HUES6 (cell line): Measurements from ENCODE around the gene ZNF766.

ENCODE experiments used
- H3K27ac ChIP-seq: 2 replicates; pipeline ENCODE4 v1.7.0; 2013; ENCODE audit warnings: low read depth, mild to moderate bottlenecking, low read length, inconsistent platforms
- H3K27me3 ChIP-seq: 2 replicates; pipeline ENCODE4 v1.6.1; 2013; ENCODE audit warnings: low read length; ENCODE audit not compliant: control insufficient read depth, insufficient read depth
- H3K36me3 ChIP-seq: 2 replicates; pipeline ENCODE4 v1.6.1; 2013; ENCODE audit warnings: low read length; ENCODE audit not compliant: control insufficient read depth, insufficient read depth
- H3K4me1 ChIP-seq: 2 replicates; pipeline ENCODE4 v1.6.1; 2013; ENCODE audit warnings: low read length; ENCODE audit not compliant: control insufficient read depth, insufficient read depth
- H3K4me3 ChIP-seq: 2 replicates; pipeline ENCODE4 v1.5.1; 2013; ENCODE audit warnings: low read depth, low read length
- H3K9ac ChIP-seq: one replicate; pipeline ENCODE4 v1.6.1; 2013; ENCODE audit warnings: mild to moderate bottlenecking, low read length
- H3K9me3 ChIP-seq: 2 replicates; pipeline ENCODE4 v1.6.1; 2013; ENCODE audit warnings: low read depth, low read length; ENCODE audit not compliant: control insufficient read depth, insufficient read depth

The ZNF766 gene

GRCh38 chr19:52269338-52270261 is at the start of gene ZNF766:
Gene ZNF766, plus strand, starts transcription at chr19:52269587. Its CDS starts 27 bp downstream, at chr19:52269614.
- H3K9me3 ChIP-seq: peaks cover 12% of the 10 kb centered on the region; the same call in 1 of the 2 replicates
- peak within 1 kb of the TSS; percentile 99 for H3K9ac ChIP-seq
- no peaks in the 10 kb centered on the region; the same call in 1 of the 2 replicates for H3K4me1 ChIP-seq
- H3K36me3 ChIP-seq: peaks cover 32% of the 10 kb centered on the region
- H3K27me3 ChIP-seq: no peaks in the 10 kb centered on the region
- peak within 1 kb of the TSS; percentile 98 for H3K27ac ChIP-seq
- peak within 1 kb of the TSS; percentile 99 for H3K4me3 ChIP-seq

- no peak overlapping the region for H3K9ac ChIP-seq
- H3K9me3 ChIP-seq: no peaks in the 10 kb centered on the region
- H3K27me3 ChIP-seq: no peaks in the 10 kb centered on the region
- H3K27ac ChIP-seq: no peak overlapping the region
- no peaks in the 10 kb centered on the region for H3K4me1 ChIP-seq
- peaks cover 100% of the 10 kb centered on the region for H3K36me3 ChIP-seq
- no peak overlapping the region for H3K4me3 ChIP-seq
Observed at GRCh38 chr19:52219611-52220010, 49.8 kb upstream of the ZNF766 start.

DNA sequence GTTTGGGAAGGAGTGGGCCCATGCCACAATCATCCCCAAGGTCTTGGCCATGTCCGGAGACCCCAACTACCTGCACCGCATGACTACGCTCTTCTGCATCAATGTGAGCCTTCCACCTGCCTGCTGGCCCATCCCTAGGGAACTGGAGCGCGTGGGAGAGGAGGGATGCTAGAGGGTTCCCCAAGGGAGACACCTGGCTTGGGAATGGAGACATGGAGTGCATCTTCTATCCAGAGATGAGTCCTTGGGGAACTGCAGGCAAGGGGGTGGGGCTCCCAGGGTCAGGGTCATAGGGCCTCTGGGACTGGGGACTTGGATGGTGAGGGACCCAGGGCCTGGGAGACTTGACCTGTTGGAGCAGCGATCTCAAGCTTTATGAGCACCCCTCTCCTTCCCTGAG is 48.4 kb upstream of the ZNF766 start:
- Histone ChIP-seq H3K9ac (no peak overlapping the region), H3K27ac (no peak overlapping the region), H3K9me3 (no peaks in the 10 kb centered on the region), H3K36me3 (peaks cover 98% of the 10 kb centered on the region), H3K4me3 (no peak overlapping the region), H3K4me1 (no peaks in the 10 kb centered on the region), H3K27me3 (no peaks in the 10 kb centered on the region)

DNA sequence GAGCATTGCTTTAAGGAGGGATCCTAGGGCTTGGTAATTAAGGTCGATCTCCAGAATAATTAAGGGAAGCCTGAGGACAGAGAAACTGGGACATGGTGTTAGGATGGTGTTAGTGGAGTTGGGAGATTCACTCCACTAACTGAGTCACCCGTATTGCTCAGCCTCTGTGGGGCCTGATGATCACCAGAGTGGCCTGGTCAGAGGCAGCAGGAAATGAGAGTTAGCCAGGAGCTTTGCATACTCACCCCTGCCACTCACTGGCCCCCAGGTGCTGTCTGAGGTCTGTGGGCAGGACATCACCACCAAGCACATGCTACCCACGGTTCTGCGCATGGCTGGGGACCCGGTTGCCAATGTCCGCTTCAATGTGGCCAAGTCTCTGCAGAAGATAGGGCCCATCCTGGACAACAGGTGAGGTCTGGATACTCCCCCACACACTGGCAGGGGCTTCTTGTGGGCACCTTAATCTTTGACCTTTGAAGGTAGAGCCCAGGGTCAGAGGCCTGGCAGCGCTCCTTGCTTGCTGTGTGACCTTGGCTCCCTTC is 47.5 kb upstream of the ZNF766 start:
- Histone ChIP-seq H3K27ac (no peak overlapping the region), H3K9ac (no peak overlapping the region), H3K36me3 (peaks cover 98% of the 10 kb centered on the region), H3K4me3 (no peak overlapping the region), H3K27me3 (no peaks in the 10 kb centered on the region), H3K9me3 (no peaks in the 10 kb centered on the region), H3K4me1 (no peaks in the 10 kb centered on the region)

DNA sequence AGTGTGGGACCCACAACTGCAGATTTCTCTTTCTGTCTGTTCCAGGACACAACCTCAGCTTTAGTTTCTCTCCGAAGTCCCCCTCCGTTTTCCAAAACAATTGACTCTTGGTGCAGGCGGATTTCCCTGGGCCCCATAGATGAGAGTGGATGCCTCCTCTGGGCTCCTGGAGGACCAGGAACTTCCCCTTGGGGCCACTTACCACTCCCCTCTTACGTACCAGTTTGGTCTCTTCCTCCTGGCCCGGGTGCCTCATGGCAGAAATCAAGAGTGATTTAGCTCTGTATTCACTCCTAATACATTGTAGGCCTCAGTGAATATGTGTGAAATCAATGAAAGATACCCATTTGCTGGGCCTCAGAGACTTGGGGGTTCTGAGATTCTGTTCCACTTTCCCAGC is 45.2 kb upstream of the ZNF766 start:
- Histone ChIP-seq H3K36me3 (peaks cover 96% of the 10 kb centered on the region), H3K4me3 (no peak overlapping the region), H3K9ac (no peak overlapping the region), H3K9me3 (no peaks in the 10 kb centered on the region), H3K27ac (no peak overlapping the region), H3K27me3 (no peaks in the 10 kb centered on the region), H3K4me1 (no peaks in the 10 kb centered on the region)

- H3K27ac ChIP-seq: no peak overlapping the region
- peaks cover 80% of the 10 kb centered on the region for H3K36me3 ChIP-seq
Observed at GRCh38 chr19:52226652-52227051, 42.7 kb upstream of the ZNF766 start.

GRCh38 chr19:52227196-52227940 is 42.0 kb upstream of the ZNF766 start:
- Histone ChIP-seq H3K36me3 (peaks cover 73% of the 10 kb centered on the region), H3K4me3 (no peak overlapping the region), H3K27me3 (no peaks in the 10 kb centered on the region), H3K9ac (no peak overlapping the region), H3K9me3 (no peaks in the 10 kb centered on the region), H3K27ac (no peak overlapping the region), H3K4me1 (no peaks in the 10 kb centered on the region)

More at GRCh38 chr19:52226652-52227051, 42.7 kb upstream of the ZNF766 start:
- Histone ChIP-seq H3K27me3 (no peaks in the 10 kb centered on the region), H3K9ac (no peak overlapping the region), H3K4me3 (no peak overlapping the region), H3K4me1 (no peaks in the 10 kb centered on the region), H3K9me3 (no peaks in the 10 kb centered on the region)

DNA sequence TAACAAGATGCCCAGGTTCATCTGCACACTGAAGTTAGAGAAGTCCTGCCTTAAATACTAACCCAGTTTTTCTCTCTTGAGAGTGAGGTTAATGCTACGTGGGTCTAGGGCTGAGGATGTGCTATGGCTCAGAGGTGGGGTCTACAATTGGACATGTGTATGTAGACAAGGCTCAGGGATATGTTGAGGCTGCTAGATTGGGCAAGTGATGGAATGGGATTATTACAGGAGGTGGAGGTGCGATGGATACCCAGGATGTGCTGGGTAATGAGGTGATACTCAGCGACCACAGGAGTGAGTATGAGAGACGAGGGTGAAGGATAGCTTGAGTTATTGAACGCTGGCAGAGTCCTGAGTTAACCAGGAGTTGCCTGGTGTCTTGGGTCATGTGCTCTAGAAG is 41.4 kb upstream of the ZNF766 start:
- H3K36me3 ChIP-seq: peaks cover 67% of the 10 kb centered on the region

DNA sequence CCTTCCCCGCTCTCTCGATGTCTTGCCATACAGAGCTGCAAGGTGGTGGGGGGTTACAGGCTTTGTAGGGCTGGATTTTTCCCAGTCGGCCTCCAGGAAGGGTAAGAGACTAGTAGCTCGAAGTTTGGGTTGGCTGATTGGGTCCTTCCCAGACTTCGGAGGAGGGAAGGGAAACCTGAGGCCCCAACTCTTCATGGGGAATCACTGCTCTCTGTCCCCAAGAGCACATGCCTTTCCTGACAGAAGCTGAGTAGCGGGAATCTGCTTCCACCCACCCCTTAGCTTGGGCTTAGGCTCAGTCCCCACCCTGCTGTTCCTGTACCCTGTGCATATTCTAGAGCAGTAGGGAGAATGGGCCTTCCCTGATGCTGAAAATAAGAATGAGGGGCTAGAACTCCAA is 39.9 kb upstream of the ZNF766 start:
- H3K9ac ChIP-seq: no peak overlapping the region
- H3K4me1 ChIP-seq: no peaks in the 10 kb centered on the region
- no peak overlapping the region for H3K27ac ChIP-seq
- peaks cover 51% of the 10 kb centered on the region for H3K36me3 ChIP-seq
- H3K9me3 ChIP-seq: no peaks in the 10 kb centered on the region
- H3K27me3 ChIP-seq: no peaks in the 10 kb centered on the region
- no peak overlapping the region for H3K4me3 ChIP-seq

More for the DNA sequence above, 41.4 kb upstream of the ZNF766 start:
- no peaks in the 10 kb centered on the region for H3K27me3 ChIP-seq
- no peak overlapping the region for H3K27ac ChIP-seq
- no peaks in the 10 kb centered on the region for H3K9me3 ChIP-seq
- H3K9ac ChIP-seq: no peak overlapping the region
- no peaks in the 10 kb centered on the region for H3K4me1 ChIP-seq
- no peak overlapping the region for H3K4me3 ChIP-seq

- no peak overlapping the region for H3K27ac ChIP-seq
- H3K27me3 ChIP-seq: no peaks in the 10 kb centered on the region
- H3K36me3 ChIP-seq: peaks cover 41% of the 10 kb centered on the region
- no peak overlapping the region for H3K9ac ChIP-seq
- H3K9me3 ChIP-seq: no peaks in the 10 kb centered on the region
- H3K4me3 ChIP-seq: no peak overlapping the region
- no peaks in the 10 kb centered on the region for H3K4me1 ChIP-seq
Observed at GRCh38 chr19:52230685-52231084, 38.7 kb upstream of the ZNF766 start.
